HFF-Myc (cell line): ENCODE data around the gene OR14J1.

Experiments
- DNase-seq: peaks from one replicate; pipeline ENCODE4 v3.0.0-alpha.2; 2011; ENCODE audit warnings: low read depth; ENCODE audit errors: extremely low read depth
- H3K4me3 ChIP-seq: replicated peaks from 2 replicates; pipeline ENCODE4 v1.5.1; 2011; ENCODE audit warnings: low read depth, mild to moderate bottlenecking, control low read depth, low read length
- TF ChIP-seq, protein P1 (sequence below): IDR thresholded peaks from 2 replicates; pipeline ENCODE4 v1.5.1; 2012; ENCODE audit warnings: mild to moderate bottlenecking, low read depth, low read length, control low read depth; ENCODE audit errors: missing control alignments

The OR14J1 gene

DNA sequence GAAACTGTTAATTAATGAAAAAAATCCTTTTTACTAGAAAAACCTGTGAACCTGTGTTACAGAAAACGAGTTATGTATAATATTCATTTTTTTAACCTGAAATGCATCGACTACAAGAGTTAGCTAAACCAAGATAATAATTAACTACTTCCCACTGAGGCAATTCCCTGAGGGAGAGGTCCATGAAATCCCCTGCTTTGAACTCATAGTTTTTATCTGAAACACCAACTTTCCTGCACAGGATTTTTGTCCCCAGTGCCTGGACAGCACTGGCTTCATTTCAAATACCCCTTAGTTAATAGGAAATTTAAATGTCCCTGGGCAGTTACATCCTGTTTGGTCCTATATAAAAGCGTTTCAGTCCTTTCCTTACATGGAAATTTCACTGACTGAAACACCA lies at the start of gene OR14J1:
OR14J1 (plus strand) TSS at position 386 of the 400 bp plus-strand sequence. CDS start 4,989 bp downstream, outside the sequence.
- DNase-seq, result no peak
- no peak within 1 kb of the TSS for H3K4me3 ChIP-seq
- TF ChIP-seq, protein P1, sequence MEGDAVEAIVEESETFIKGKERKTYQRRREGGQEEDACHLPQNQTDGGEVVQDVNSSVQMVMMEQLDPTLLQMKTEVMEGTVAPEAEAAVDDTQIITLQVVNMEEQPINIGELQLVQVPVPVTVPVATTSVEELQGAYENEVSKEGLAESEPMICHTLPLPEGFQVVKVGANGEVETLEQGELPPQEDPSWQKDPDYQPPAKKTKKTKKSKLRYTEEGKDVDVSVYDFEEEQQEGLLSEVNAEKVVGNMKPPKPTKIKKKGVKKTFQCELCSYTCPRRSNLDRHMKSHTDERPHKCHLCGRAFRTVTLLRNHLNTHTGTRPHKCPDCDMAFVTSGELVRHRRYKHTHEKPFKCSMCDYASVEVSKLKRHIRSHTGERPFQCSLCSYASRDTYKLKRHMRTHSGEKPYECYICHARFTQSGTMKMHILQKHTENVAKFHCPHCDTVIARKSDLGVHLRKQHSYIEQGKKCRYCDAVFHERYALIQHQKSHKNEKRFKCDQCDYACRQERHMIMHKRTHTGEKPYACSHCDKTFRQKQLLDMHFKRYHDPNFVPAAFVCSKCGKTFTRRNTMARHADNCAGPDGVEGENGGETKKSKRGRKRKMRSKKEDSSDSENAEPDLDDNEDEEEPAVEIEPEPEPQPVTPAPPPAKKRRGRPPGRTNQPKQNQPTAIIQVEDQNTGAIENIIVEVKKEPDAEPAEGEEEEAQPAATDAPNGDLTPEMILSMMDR, result no peak

DNA sequence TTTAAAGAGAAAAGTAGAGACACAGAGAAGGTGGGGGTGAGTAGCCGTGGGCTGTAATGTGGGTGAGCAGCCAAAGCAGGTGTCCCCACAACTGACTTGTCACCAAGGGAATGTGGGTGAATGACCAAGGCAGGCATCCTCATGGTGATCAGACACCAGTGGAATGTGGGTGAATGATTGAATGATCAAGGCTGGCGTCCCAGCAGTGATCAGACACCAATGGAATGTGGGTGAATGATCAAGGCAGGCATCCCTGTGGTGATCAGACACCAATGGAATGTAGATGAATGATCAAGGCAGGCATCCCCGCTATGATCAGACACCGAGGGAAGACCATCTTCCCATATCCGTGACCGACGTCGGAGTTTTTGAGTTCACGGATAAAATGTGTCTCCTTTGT lies 49.8 kb upstream of the OR14J1 start:
- DNase-seq, result no peak
- TF ChIP-seq, protein P1, result no peak

DNA sequence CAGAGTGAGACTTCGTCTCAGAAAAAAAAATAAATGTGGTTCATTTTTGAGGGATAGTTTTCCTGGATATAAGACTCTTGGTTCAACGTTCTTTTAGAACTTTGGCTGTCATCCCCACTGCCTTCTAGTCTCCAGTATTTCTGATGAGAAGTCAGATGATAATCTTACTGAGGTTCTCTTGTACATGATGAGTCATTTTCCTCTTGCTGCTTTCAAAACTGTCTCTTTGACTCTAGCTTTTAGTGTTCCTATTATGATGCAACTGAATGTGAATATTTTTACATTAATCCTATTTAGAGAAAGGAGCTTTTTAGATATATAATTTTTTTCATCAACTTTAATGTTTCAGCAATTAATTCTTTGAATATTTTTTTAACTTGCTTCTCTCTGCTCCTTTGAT lies 46.0 kb upstream of the OR14J1 start:
- H3K4me3 ChIP-seq, result no peak overlapping the region
- DNase-seq, result no peak
- TF ChIP-seq, protein P1, result no peak

More for the DNA sequence above, 49.8 kb upstream of the OR14J1 start:
- H3K4me3 ChIP-seq, result no peak overlapping the region

DNA sequence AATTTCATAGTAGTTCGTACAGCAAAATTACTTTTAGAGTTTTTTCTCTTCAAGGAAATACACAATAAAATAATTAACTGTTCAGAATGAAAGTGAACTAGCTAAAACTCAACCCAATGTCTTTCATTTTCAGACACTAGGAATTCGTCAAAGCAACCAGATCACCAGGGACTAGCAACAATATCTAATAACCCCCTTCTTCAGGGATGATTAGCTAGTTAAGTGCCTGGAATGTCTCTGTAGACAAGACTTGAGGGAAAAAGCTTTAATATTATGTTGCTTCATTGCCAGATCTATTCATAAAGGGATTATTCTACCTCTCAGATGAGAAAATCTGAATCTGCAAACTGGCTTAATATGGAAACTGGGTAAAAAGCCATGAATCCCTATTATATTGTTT lies 41.8 kb upstream of the OR14J1 start:
- DNase-seq, result no peak
- TF ChIP-seq, protein P1, result no peak
- no peak overlapping the region for H3K4me3 ChIP-seq

DNA sequence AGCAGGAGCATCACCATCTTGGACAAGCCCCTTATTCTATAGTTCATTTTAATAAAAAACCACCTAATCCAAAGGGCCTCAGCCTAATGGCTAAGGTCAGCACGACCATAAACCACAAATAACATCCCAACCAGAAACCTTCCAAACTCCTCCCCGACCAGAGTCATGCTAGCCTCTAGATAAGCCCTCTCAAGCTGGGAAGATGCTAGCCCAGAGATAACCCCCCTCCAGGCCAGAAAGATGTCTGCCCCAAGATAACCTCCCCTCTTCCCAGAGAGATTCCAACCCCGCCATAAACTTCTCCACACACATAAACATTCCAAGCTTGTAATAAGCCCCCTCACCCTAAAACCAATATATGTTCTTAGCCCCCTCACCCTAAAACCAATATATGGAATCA lies 38.5 kb upstream of the OR14J1 start:
- no peak for DNase-seq
- H3K4me3 ChIP-seq, result no peak overlapping the region
- TF ChIP-seq, protein P1, result no peak

DNA sequence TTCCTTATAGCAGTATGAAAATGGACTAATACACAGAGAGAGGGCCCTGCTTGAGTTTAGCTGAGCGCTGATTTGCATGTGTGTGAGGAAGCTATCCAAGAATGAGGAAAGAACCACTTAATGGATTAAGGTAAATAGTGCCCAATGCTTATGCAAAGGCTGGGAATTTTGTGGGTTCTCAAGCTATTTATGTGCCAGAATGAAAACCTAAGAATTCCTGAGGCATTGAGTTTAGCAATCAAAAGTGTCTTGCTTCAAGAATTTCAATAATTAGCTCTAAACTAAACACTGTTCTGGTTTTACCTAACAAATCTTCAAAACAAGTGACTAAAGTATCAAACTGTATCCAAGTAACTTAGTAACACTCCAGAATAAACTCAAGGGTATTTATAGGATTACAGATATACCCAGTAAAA lies 7.0 kb upstream of the OR14J1 start:
- DNase-seq, result no peak
- TF ChIP-seq, protein P1, result no peak
- H3K4me3 ChIP-seq, result no peak overlapping the region

- TF ChIP-seq, protein P1, result no peak
- no peak overlapping the region for H3K4me3 ChIP-seq
- no peak for DNase-seq
Observed at GRCh38 chr6:29295181-29295585, 6.3 kb upstream of the OR14J1 start.
